Measurements from ENCODE around the gene UVSSA.
"Not testable (repeated sequence)": the region's sequence is repeated elsewhere in the genome, so short reads cannot be mapped to it uniquely, and the experiment has no call there.

UVSSA gene

DNA sequence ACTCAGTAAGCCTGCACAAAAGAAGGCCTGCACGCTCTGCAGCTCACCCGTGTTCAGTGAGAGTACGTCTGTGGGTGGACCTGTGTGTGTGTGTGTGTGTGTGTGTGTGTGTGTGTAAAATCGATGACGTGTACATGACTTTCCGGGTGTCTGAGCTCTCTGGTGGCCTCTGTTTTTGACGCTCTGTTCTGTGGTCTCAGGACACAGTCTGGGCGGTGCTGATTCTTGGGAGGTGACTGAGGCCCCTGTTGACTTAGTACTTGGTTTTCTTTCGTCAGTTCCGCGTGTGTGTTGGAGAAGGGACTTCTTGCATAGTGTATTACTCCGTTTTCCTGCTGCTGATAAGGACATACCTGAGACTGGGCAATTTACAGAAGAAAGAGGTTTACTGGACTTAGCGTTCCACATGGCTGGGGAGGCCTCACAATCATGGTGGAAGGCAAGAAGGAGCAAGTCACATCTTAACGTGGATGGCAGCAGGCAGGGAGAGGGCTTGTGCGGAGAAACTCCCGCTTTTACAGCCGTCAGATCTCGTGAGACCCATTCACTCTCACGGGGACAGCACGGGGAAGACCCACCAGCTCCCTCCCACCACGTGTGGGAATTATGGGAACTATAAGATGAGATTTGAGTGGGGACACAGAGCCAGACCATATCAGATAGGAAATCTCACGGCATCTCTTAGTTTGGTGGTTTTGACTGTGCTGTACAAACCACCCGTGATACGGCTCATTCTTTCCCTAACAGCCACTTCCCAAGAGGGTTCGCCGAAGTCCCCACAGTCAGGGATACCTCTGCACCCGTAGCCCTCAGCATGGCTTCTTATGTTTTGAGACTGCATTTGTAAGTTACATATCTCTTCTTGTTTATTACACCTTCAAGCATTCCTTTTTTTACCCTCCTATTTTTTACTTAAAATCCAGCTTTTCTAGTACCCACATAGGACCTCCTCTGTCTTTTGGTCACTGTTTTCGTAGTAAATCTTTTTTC, 24.5 kb downstream of the UVSSA start:
- H3K9ac ChIP-seq (ENCODE audit: low read depth in 1 of 2, low read length in 2 of 2): no peak overlapping the region
- H3K4me1 ChIP-seq (ENCODE audit: control insufficient read depth in 1 of 2, insufficient read depth in 2 of 2, low read length in 2 of 2): no peaks in the 10 kb centered on the region
- no peaks in the 10 kb centered on the region for H3K9me3 ChIP-seq (ENCODE audit: control insufficient read depth in 1 of 2, low read length in 2 of 2)
- peaks cover 0 to 60% of the 10 kb centered on the region in 2 donors for H3K36me3 ChIP-seq (ENCODE audit: control insufficient read depth in 1 of 2, insufficient read depth in 2 of 2, low read length in 2 of 2)
- H3K27ac ChIP-seq (ENCODE audit: low read depth, low read length): no peak overlapping the region
- H3K27me3 ChIP-seq (ENCODE audit: control insufficient read depth in 1 of 2, insufficient read depth in 2 of 2, low read length in 2 of 2): no peaks in the 10 kb centered on the region
- no peak overlapping the region for H3K4me3 ChIP-seq (ENCODE audit: low read depth in 1 of 2, low read length in 2 of 2)

DNA sequence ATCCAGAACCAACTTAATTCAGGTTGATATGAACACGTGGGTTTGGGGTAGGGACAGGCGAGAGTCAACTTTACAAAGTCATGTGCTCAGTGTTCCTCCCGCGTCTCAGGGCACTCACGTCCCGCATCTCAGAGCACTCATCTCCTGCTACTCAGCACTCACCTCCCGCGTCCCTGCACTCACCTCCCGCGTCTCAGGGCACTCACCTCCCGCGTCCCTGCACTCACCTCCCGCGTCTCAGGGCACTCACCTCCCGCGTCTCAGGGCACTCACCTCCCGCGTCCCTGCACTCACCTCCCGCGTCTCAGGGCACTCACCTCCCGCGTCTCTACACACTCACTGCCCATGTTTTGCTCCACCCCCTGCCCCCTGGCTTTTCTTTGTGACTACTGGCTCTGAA, 25.6 kb downstream of the UVSSA start:
- not testable (repeated sequence) for H3K9me3 ChIP-seq (ENCODE audit: control insufficient read depth in 1 of 2, low read length in 2 of 2); H3K27ac ChIP-seq (ENCODE audit: low read depth, low read length); H3K4me3 ChIP-seq (ENCODE audit: low read depth in 1 of 2, low read length in 2 of 2); H3K9ac ChIP-seq (ENCODE audit: low read depth in 1 of 2, low read length in 2 of 2); H3K27me3 ChIP-seq (ENCODE audit: control insufficient read depth in 1 of 2, insufficient read depth in 2 of 2, low read length in 2 of 2); H3K4me1 ChIP-seq (ENCODE audit: control insufficient read depth in 1 of 2, insufficient read depth in 2 of 2, low read length in 2 of 2)
- peaks cover 0 to 60% of the 10 kb centered on the region in 2 donors for H3K36me3 ChIP-seq (ENCODE audit: control insufficient read depth in 1 of 2, insufficient read depth in 2 of 2, low read length in 2 of 2)

DNA sequence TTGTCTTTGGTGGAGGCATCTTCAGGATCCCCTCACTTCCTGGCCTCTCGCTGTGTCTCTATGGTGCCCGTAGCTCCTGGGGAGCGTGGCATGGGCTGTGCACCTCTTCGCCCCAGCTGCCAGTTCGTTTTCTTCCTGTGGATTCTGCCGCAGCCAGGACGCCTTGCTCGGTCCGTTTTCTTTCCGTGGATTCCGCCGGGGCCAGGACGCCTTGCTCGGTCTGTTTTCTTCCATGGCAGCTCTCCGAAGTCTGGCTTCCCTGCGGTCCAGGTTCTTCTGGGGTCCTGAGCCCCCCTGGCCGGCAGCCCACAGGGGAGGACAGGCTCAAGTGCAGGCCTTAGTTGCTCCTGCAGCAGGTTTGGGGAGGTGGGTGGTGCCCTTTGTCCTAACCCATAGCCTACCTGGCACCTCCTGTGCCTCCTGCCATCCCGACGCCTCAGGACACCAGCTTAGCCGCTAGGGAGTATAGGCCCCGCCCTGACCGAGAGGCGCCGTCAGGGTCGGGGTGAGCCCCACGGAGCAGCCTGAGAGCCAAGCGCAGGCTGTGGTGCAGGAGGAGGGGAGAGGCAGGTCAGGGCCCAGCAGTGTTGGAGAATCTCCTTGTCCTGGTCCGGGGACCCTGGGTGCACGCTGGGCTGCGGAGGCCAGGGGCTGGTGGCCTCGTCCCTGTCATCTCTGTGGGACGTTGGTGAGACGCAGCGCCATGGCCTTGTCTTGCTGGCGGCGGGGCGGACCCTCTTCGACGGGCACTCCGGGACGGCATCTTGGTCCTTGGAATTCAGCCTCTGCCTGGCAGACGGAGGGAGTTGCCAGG, 27.1 kb downstream of the UVSSA start:
- Histone ChIP-seq H3K27me3 (ENCODE audit: control insufficient read depth in 1 of 2, insufficient read depth in 2 of 2, low read length in 2 of 2) (no peaks in the 10 kb centered on the region), H3K4me3 (ENCODE audit: low read depth in 1 of 2, low read length in 2 of 2) (no peak overlapping the region), H3K36me3 (ENCODE audit: control insufficient read depth in 1 of 2, insufficient read depth in 2 of 2, low read length in 2 of 2) (peaks cover 0 to 54% of the 10 kb centered on the region in 2 donors), H3K4me1 (ENCODE audit: control insufficient read depth in 1 of 2, insufficient read depth in 2 of 2, low read length in 2 of 2) (no peaks in the 10 kb centered on the region), H3K9me3 (ENCODE audit: control insufficient read depth in 1 of 2, low read length in 2 of 2) (no peaks in the 10 kb centered on the region), H3K9ac (ENCODE audit: low read depth in 1 of 2, low read length in 2 of 2) (no peak overlapping the region), H3K27ac (ENCODE audit: low read depth, low read length) (no peak overlapping the region)

DNA sequence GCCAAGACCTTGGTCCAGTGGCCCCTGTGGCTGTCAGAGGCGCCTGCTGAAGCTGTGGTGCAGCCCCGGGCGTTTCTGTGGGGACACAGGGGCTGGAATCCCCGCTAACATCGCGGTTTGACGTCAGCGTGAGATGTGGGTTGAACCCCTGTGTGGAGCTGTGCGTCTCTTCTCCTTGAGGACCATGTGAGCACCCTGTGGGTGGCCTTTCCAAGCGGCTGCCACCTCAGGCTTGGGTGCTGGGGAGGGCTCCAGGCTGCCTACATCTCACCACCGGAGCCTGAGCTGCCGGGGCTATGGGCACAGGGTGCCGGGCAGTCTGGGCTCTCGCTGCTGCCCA, 27.7 kb downstream of the UVSSA start:
- Histone ChIP-seq H3K4me1 (ENCODE audit: control insufficient read depth in 1 of 2, insufficient read depth in 2 of 2, low read length in 2 of 2) (no peaks in the 10 kb centered on the region), H3K36me3 (ENCODE audit: control insufficient read depth in 1 of 2, insufficient read depth in 2 of 2, low read length in 2 of 2) (peaks cover 0 to 54% of the 10 kb centered on the region in 2 donors), H3K4me3 (ENCODE audit: low read depth in 1 of 2, low read length in 2 of 2) (no peak overlapping the region), H3K27me3 (ENCODE audit: control insufficient read depth in 1 of 2, insufficient read depth in 2 of 2, low read length in 2 of 2) (no peaks in the 10 kb centered on the region), H3K9ac (ENCODE audit: low read depth in 1 of 2, low read length in 2 of 2) (no peak overlapping the region), H3K27ac (ENCODE audit: low read depth, low read length) (no peak overlapping the region), H3K9me3 (ENCODE audit: control insufficient read depth in 1 of 2, low read length in 2 of 2) (no peaks in the 10 kb centered on the region)

DNA sequence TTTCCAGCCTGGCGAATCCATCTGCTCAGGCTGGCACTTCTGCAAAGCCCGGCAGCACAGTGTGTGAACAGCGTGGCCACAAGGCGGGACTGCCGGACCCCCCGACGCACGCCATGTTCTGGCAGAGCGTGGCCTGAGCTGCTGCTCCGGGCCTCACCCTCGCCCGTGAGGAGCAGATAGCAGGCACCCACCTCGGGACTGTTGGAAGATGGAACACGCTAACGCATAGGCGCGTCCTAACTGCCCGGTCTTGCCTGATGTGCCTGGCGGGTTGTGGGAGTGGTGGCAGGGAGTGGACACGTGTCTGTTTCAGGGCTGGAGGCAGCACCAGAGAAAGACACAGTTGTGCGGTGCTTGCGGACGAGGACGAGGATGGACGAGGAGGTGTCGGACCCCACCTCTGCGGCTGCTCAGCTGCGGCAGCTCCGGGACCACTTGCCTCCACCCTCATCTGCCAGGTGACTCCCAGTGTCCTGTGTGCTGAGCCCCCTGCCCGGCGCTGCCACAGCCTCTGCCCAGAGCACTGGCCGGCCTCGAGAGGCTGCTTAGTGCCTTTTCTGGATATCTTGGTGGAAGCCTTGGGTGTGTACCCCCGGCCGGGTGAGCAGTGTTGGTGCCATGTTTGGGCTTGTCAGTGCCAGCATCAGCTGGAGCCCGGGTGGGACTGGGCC, 28.2 kb downstream of the UVSSA start:
- H3K9me3 ChIP-seq (ENCODE audit: control insufficient read depth in 1 of 2, low read length in 2 of 2): no peaks in the 10 kb centered on the region
- no peak overlapping the region for H3K27ac ChIP-seq (ENCODE audit: low read depth, low read length)
- no peaks in the 10 kb centered on the region for H3K27me3 ChIP-seq (ENCODE audit: control insufficient read depth in 1 of 2, insufficient read depth in 2 of 2, low read length in 2 of 2)
- H3K4me3 ChIP-seq (ENCODE audit: low read depth in 1 of 2, low read length in 2 of 2): no peak overlapping the region
- H3K36me3 ChIP-seq (ENCODE audit: control insufficient read depth in 1 of 2, insufficient read depth in 2 of 2, low read length in 2 of 2): peaks cover 0 to 49% of the 10 kb centered on the region in 2 donors
- H3K4me1 ChIP-seq (ENCODE audit: control insufficient read depth in 1 of 2, insufficient read depth in 2 of 2, low read length in 2 of 2): no peaks in the 10 kb centered on the region
- no peak overlapping the region for H3K9ac ChIP-seq (ENCODE audit: low read depth in 1 of 2, low read length in 2 of 2)

DNA sequence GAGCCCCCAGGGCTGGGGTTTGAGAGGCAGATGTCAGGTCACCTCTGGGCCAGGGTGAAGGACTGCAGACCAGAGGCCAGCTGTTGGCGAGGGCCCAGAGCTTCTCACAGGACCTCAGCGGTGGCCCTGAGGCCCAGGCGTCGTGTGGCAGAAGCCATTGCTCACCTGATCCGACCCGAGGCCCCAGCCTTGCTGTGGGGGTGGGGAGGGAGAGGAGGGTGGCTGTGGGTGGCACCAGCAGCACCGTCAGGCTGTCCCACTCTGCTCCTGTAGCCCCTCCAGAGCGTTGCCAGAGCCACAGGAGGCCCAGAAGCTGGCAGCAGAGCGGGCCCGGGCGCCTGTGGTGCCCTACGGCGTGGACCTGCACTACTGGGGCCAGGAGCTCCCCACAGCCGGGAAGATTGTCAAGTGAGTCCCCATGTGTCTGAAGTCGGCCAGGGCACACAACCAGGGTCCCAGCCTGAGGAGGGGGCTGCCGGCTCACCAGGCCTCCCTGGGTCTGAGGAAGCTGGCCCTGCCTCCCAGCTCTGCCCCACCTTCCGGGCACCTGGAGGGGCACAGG, 28.8 kb downstream of the UVSSA start:
- no peak overlapping the region for H3K9ac ChIP-seq (ENCODE audit: low read depth in 1 of 2, low read length in 2 of 2)
- H3K27me3 ChIP-seq (ENCODE audit: control insufficient read depth in 1 of 2, insufficient read depth in 2 of 2, low read length in 2 of 2): no peaks in the 10 kb centered on the region
- H3K27ac ChIP-seq (ENCODE audit: low read depth, low read length): no peak overlapping the region
- H3K4me1 ChIP-seq (ENCODE audit: control insufficient read depth in 1 of 2, insufficient read depth in 2 of 2, low read length in 2 of 2): no peaks in the 10 kb centered on the region
- H3K9me3 ChIP-seq (ENCODE audit: control insufficient read depth in 1 of 2, low read length in 2 of 2): no peaks in the 10 kb centered on the region
- no peak overlapping the region for H3K4me3 ChIP-seq (ENCODE audit: low read depth in 1 of 2, low read length in 2 of 2)
- H3K36me3 ChIP-seq (ENCODE audit: control insufficient read depth in 1 of 2, insufficient read depth in 2 of 2, low read length in 2 of 2): peaks cover 0 to 44% of the 10 kb centered on the region in 2 donors

DNA sequence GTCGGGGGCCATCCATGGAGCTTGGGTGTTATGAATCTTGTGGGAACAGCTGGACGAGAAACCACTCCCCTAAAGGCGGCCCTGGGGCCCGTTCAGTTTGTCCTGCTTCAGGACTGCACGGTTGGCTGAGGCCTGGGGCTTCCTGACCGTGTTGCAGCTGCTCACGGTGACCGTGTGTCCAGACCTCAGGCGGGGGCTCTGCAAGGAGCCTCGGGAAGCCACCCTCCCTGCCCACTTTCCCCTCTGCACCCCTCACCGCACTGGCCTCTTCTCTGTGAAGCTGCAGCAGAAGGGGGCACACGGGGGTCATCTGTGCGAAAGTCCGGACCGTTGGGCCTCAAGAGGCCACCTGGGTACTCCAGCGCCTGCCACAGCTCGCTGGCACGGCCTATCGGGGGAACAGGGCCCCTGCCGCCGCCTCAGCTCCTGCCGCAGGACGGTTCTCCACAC, 29.4 kb downstream of the UVSSA start:
- Histone ChIP-seq H3K9me3 (ENCODE audit: control insufficient read depth in 1 of 2, low read length in 2 of 2) (no peaks in the 10 kb centered on the region), H3K4me1 (ENCODE audit: control insufficient read depth in 1 of 2, insufficient read depth in 2 of 2, low read length in 2 of 2) (no peaks in the 10 kb centered on the region), H3K9ac (ENCODE audit: low read depth in 1 of 2, low read length in 2 of 2) (no peak overlapping the region), H3K4me3 (ENCODE audit: low read depth in 1 of 2, low read length in 2 of 2) (no peak overlapping the region), H3K27ac (ENCODE audit: low read depth, low read length) (no peak overlapping the region), H3K36me3 (ENCODE audit: control insufficient read depth in 1 of 2, insufficient read depth in 2 of 2, low read length in 2 of 2) (peaks cover 0 to 42% of the 10 kb centered on the region in 2 donors), H3K27me3 (ENCODE audit: control insufficient read depth in 1 of 2, insufficient read depth in 2 of 2, low read length in 2 of 2) (no peaks in the 10 kb centered on the region)

DNA sequence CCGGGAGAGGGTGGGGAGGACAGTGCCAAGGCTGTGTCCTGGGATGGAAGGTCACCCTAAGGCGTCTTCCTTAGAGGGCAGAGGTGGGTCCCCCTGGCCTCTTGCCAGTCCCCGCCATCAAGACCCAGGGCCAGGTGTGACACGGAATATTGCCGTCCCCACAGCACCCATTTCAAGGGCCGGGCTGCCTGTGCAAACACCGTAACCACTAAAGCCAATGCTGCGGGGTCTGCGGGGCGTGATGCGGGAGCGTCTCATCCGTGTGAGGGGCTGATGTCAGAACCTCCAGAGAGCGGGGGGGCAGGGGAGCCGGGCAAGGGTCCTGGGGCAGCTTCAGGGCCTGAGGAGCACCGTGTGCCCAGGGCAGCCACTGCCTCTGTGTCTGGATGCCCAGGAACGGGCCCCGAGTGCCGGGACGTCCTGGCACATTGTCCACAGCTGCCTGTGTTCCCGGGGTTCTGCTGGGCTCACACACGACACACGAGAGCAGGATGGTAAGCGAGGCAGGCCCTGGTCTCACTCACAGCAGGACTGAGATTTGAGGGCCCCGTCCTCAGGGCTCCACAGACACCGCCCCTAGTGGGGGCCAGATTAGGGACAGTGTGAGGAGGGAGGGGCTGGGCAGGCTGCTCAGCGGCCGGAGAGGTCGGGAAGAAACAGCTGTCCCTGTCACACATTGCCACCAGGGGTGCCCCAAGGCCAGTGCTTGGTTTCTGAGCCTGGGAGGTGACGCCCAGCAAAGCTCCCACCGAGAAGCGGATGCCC, 30.0 kb downstream of the UVSSA start:
- Histone ChIP-seq H3K27ac (ENCODE audit: low read depth, low read length) (no peak overlapping the region), H3K27me3 (ENCODE audit: control insufficient read depth in 1 of 2, insufficient read depth in 2 of 2, low read length in 2 of 2) (no peaks in the 10 kb centered on the region), H3K4me3 (ENCODE audit: low read depth in 1 of 2, low read length in 2 of 2) (no peak overlapping the region), H3K9me3 (ENCODE audit: control insufficient read depth in 1 of 2, low read length in 2 of 2) (no peaks in the 10 kb centered on the region), H3K36me3 (ENCODE audit: control insufficient read depth in 1 of 2, insufficient read depth in 2 of 2, low read length in 2 of 2) (peaks cover 0 to 37% of the 10 kb centered on the region in 2 donors), H3K4me1 (ENCODE audit: control insufficient read depth in 1 of 2, insufficient read depth in 2 of 2, low read length in 2 of 2) (no peaks in the 10 kb centered on the region), H3K9ac (ENCODE audit: low read depth in 1 of 2, low read length in 2 of 2) (no peak overlapping the region)

DNA sequence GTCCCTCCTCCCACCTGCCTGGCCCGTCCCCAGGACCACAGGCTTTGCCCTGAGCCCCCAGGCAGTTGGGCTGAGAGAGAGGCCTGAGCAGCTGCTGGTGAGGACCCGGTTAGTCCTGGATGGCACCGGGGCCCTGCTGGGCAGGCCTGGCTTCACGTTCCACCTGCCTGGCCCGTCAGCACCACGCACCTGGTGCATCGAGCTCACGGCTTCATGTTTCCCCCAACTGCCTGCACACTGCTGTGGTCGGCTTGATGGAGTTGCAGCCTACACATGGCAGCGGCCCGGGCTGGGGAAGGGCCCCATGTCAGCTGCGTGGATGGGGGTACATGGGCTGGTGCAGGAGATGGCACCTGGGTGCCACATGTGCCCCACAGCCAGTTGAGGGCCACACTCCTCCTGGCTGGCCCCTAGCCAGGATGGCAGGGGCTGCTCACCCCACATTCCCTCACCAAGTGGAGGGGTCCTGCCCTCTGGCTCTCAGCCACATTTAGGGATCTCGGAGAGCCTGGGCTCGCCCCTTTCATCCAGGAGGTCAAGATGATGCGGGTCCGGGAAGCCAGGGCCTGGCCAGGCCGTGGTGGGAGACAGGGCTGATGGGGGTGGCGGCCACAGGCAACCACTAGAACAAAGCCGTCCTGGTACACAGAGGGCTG, 30.7 kb downstream of the UVSSA start:
- Histone ChIP-seq H3K36me3 (ENCODE audit: control insufficient read depth in 1 of 2, insufficient read depth in 2 of 2, low read length in 2 of 2) (peaks cover 0 to 33% of the 10 kb centered on the region in 2 donors), H3K9me3 (ENCODE audit: control insufficient read depth in 1 of 2, low read length in 2 of 2) (no peaks in the 10 kb centered on the region), H3K4me3 (ENCODE audit: low read depth in 1 of 2, low read length in 2 of 2) (no peak overlapping the region), H3K27ac (ENCODE audit: low read depth, low read length) (no peak overlapping the region), H3K9ac (ENCODE audit: low read depth in 1 of 2, low read length in 2 of 2) (no peak overlapping the region), H3K4me1 (ENCODE audit: control insufficient read depth in 1 of 2, insufficient read depth in 2 of 2, low read length in 2 of 2) (no peaks in the 10 kb centered on the region), H3K27me3 (ENCODE audit: control insufficient read depth in 1 of 2, insufficient read depth in 2 of 2, low read length in 2 of 2) (no peaks in the 10 kb centered on the region)

All from duodenal mucosa (tissue), 2 donors.